Posterior cingulate gyrus (tissue), 11 donors: ENCODE measurements around the gene SULT1B1.
A peak's percentile ranks its signal among the peaks of the same experiment; 100 is the strongest.

Source experiments
- DNase-seq, 10 donors: peaks; one replicate each; pipeline versions ENCODE4 v3.0.0 to v3.0.0-alpha.2; 2020 to 2021; ENCODE audit warnings: mixed read lengths in 3 of 10
- intact Hi-C: fragments of 100-400 bp; cut with DNase I; formaldehyde crosslinking; loops from one replicate; pipeline ENCODE4 v1.15.1; 2023

The SULT1B1 gene

GRCh38 chr4:69750346-69750745, 10.1 kb downstream of the SULT1B1 start:
- intact Hi-C loops: no loop called here
- DNase-seq: no peak

GRCh38 chr4:69749771-69750170, 10.6 kb downstream of the SULT1B1 start:
- DNase-seq: no peak
- intact Hi-C loops: no loop called here

GRCh38 chr4:69748173-69748572, 12.2 kb downstream of the SULT1B1 start:
- no peak for DNase-seq
- intact Hi-C loops: no loop called here

GRCh38 chr4:69744157-69744478, 16.3 kb downstream of the SULT1B1 start:
- peak in 3 of 10 donors; percentile 51 to 78 (median 62) for DNase-seq
- intact Hi-C loops: no loop called here

GRCh38 chr4:69743476-69744156, 16.8 kb downstream of the SULT1B1 start:
- DNase-seq: peak in 2 of 10 donors; percentile 53 to 73

GRCh38 chr4:69742596-69742995, 17.8 kb downstream of the SULT1B1 start:
- intact Hi-C loops: no loop called here
- peak in 3 of 10 donors; percentile 36 to 81 (median 37) for DNase-seq

More at GRCh38 chr4:69743476-69744156, 16.8 kb downstream of the SULT1B1 start:
- intact Hi-C loops: no loop called here

- intact Hi-C loops: no loop called here
Observed at GRCh38 chr4:69738872-69739271, 21.5 kb downstream of the SULT1B1 start.

GRCh38 chr4:69735119-69735518, 25.3 kb downstream of the SULT1B1 start:
- no peak for DNase-seq
- intact Hi-C loops: no loop called here

More at GRCh38 chr4:69738872-69739271, 21.5 kb downstream of the SULT1B1 start:
- DNase-seq: peak in 1 of 10 donors; percentile 21

- intact Hi-C loops: no loop called here
- no peak for DNase-seq
Observed at GRCh38 chr4:69731847-69732246, 28.6 kb downstream of the SULT1B1 start.

GRCh38 chr4:69731241-69731640, 29.2 kb downstream of the SULT1B1 start:
- intact Hi-C loops: no loop called here
- no peak for DNase-seq

GRCh38 chr4:69730002-69730401, 30.4 kb downstream of the SULT1B1 start:
- no peak for DNase-seq
- intact Hi-C loops: no loop called here

GRCh38 chr4:69727926-69728325, 32.5 kb downstream of the SULT1B1 start:
- intact Hi-C loops: no loop called here
- no peak for DNase-seq

GRCh38 chr4:69727426-69727825, 33.0 kb downstream of the SULT1B1 start:
- intact Hi-C loops: no loop called here
- no peak for DNase-seq

GRCh38 chr4:69726971-69727370, 33.4 kb downstream of the SULT1B1 start:
- no peak for DNase-seq
- intact Hi-C loops: no loop called here

- DNase-seq: no peak
- intact Hi-C loops: no loop called here
Observed at GRCh38 chr4:69718396-69719271, 41.8 kb downstream of the SULT1B1 start.

- DNase-seq: no peak
- intact Hi-C loops: no loop called here
Observed at GRCh38 chr4:69717778-69718177, 42.6 kb downstream of the SULT1B1 start.

GRCh38 chr4:69716654-69717053, 43.8 kb downstream of the SULT1B1 start:
- no peak for DNase-seq
- intact Hi-C loops: no loop called here

- no peak for DNase-seq
Observed at GRCh38 chr4:69714086-69714485, 46.3 kb downstream of the SULT1B1 start.

GRCh38 chr4:69713593-69713992, 46.8 kb downstream of the SULT1B1 start:
- no peak for DNase-seq
- intact Hi-C loops: no loop called here

More at GRCh38 chr4:69714086-69714485, 46.3 kb downstream of the SULT1B1 start:
- intact Hi-C loops: no loop called here

GRCh38 chr4:69710580-69710979, 49.8 kb downstream of the SULT1B1 start:
- DNase-seq: no peak

GRCh38 chr4:69708211-69708610, 52.2 kb downstream of the SULT1B1 start:
- DNase-seq: no peak
- intact Hi-C loops: no loop called here

More at GRCh38 chr4:69710580-69710979, 49.8 kb downstream of the SULT1B1 start:
- intact Hi-C loops: no loop called here

GRCh38 chr4:69707807-69708206, 52.6 kb downstream of the SULT1B1 start:
- DNase-seq: no peak
- intact Hi-C loops: no loop called here
